Astrocyte (in vitro differentiated cells and primary cell): ENCODE data around the gene SLC22A14. TPM values are rescaled to one million over a fixed set of nuclear protein-coding genes. Genes with fewer than 3 reads are reported as not detected.

Experiments
- DNase-seq: peaks from one replicate; pipeline ENCODE4 v3.0.0-alpha.2; 2010; ENCODE audit warnings: low read depth
- FAIRE-seq: peaks from 2 replicates; lab custom pipeline; 2011; peaks lifted over from hg19 to GRCh38; lab: Jason Lieb, UNC
- H2AFZ ChIP-seq: 2 replicates; pipeline ENCODE4 v1.6.0; 2012; ENCODE audit warnings: low read depth, low read length, inconsistent platforms
- H3K27ac ChIP-seq: 2 replicates; pipeline ENCODE4 v1.5.1; 2011; ENCODE audit warnings: low read depth, low read length, inconsistent platforms
- H3K27me3 ChIP-seq: 2 replicates; pipeline ENCODE4 v1.6.0; 2011; ENCODE audit warnings: low read length, inconsistent platforms; ENCODE audit not compliant: insufficient read depth
- H3K36me3 ChIP-seq: 2 replicates; pipeline ENCODE4 v1.5.1; 2011; ENCODE audit warnings: low read length, inconsistent platforms; ENCODE audit not compliant: insufficient read depth
- H3K4me1 ChIP-seq: 2 replicates; pipeline ENCODE4 v1.5.1; 2011; ENCODE audit warnings: low read length, inconsistent platforms; ENCODE audit not compliant: insufficient read depth
- H3K4me2 ChIP-seq: 2 replicates; pipeline ENCODE4 v1.6.0; 2012; ENCODE audit warnings: low read length, inconsistent platforms
- H3K4me3 ChIP-seq: 2 replicates; pipeline ENCODE4 v1.5.1; 2011; ENCODE audit warnings: low read depth, mild to moderate bottlenecking, low read length, inconsistent platforms; ENCODE audit not compliant: insufficient read depth
- H3K79me2 ChIP-seq: 2 replicates; pipeline ENCODE4 v1.6.0; 2012; ENCODE audit warnings: mild to moderate bottlenecking, low read length, inconsistent platforms; ENCODE audit not compliant: insufficient read depth
- H3K9ac ChIP-seq: 2 replicates; pipeline ENCODE4 v1.6.0; 2012; ENCODE audit warnings: mild to moderate bottlenecking, low read length, inconsistent platforms
- H3K9me3 ChIP-seq: 2 replicates; pipeline ENCODE4 v1.5.1; 2012; ENCODE audit warnings: low read depth, mild to moderate bottlenecking, low read length, inconsistent platforms; ENCODE audit not compliant: insufficient read depth
- H4K20me1 ChIP-seq: 2 replicates; pipeline ENCODE4 v1.6.0; 2012; ENCODE audit warnings: low read length, inconsistent platforms; ENCODE audit not compliant: insufficient read depth
- H3K27ac Mint-ChIP-seq: one replicate; pipeline ENCODE4 v1.8.0; 2021; ENCODE audit warnings: mild to moderate bottlenecking, mixed read lengths; ENCODE audit not compliant: unreplicated experiment
- H3K27me3 Mint-ChIP-seq: one replicate; pipeline ENCODE4 v1.8.0; 2021; ENCODE audit warnings: low read depth, mixed read lengths; ENCODE audit not compliant: unreplicated experiment
- H3K36me3 Mint-ChIP-seq: one replicate; pipeline ENCODE4 v1.8.0; 2021; ENCODE audit warnings: low read depth, mixed read lengths; ENCODE audit not compliant: unreplicated experiment
- H3K4me1 Mint-ChIP-seq: one replicate; pipeline ENCODE4 v1.8.0; 2021; ENCODE audit warnings: low read depth, mixed read lengths; ENCODE audit not compliant: unreplicated experiment
- H3K4me3 Mint-ChIP-seq: one replicate; pipeline ENCODE4 v1.8.0; 2021; ENCODE audit warnings: mild to moderate bottlenecking, moderate library complexity, mixed read lengths; ENCODE audit not compliant: unreplicated experiment
- H3K9me3 Mint-ChIP-seq: one replicate; pipeline ENCODE4 v1.8.0; 2021; ENCODE audit warnings: mild to moderate bottlenecking, mixed read lengths; ENCODE audit not compliant: unreplicated experiment
- EZH2 ChIP-seq: IDR thresholded peaks from 2 replicates; pipeline ENCODE4 v1.6.1; 2012; ENCODE audit warnings: mild to moderate bottlenecking, low read length, inconsistent platforms; ENCODE audit not compliant: insufficient read depth
- total RNA-seq: library from RNA; stranded (reverse); gene quantifications from 2 replicates; pipeline ENCODE4 v1.2.1, GENCODE V29; 2021
- TF ChIP-seq, protein P1 (sequence below): IDR thresholded peaks from 2 replicates; pipeline ENCODE4 v1.5.1; 2011; ENCODE audit warnings: low read depth, mild to moderate bottlenecking, inconsistent platforms, low read length, moderate library complexity; ENCODE audit not compliant: insufficient read depth

The SLC22A14 gene
- total RNA-seq, 1 donor from 2014 or later = 0.45 TPM

DNA sequence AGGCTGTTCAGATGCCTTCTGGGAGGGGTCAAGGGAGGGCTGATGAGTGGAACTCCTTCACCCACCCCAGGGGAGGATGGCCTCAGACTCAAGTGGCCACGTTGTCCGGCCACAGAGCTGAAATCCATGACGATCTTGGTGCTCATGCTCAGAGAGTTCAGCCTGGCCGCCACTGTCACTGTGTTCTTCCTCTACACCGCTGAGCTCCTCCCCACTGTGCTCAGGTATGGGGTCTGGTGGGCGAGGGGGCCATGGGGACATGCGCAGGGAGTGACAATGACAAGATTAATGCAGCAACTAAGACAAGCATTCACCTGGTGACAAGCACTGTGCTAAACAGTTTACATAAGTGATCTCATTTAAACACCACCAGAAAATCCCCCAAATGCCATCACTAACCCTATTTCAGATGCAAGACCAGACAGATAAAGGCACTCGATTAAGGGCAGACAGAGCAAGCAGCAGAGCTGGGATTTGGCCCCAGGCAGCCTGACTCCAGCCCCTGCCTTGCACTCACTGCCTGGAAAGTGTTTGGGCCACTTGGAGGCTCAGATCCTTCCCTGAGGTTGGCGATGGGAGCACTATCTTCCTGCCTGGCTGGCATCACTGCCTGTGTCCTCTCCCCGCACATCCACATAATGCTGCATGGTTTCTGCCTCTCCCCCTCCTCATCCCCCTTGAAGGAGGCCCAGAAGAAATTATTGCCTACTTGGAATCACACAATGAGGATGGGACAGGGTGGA, 33.6 kb downstream of the SLC22A14 start:
- Histone ChIP-seq H2AFZ (no peak overlapping the region), H4K20me1 (no peaks in the 10 kb centered on the region), H3K79me2 (no peaks in the 10 kb centered on the region), H3K4me3 (no peak overlapping the region), H3K36me3 (no peaks in the 10 kb centered on the region), H3K27ac (no peak overlapping the region), H3K9ac (no peak overlapping the region), H3K9me3 (no peaks in the 10 kb centered on the region), H3K4me1 (no peaks in the 10 kb centered on the region), H3K27me3 (no peaks in the 10 kb centered on the region), H3K4me2 (no peak overlapping the region)
- no peak overlapping the region for H3K4me3 Mint-ChIP-seq
- DNase-seq (no peak), FAIRE-seq (no peak)
- TF ChIP-seq, protein P1, sequence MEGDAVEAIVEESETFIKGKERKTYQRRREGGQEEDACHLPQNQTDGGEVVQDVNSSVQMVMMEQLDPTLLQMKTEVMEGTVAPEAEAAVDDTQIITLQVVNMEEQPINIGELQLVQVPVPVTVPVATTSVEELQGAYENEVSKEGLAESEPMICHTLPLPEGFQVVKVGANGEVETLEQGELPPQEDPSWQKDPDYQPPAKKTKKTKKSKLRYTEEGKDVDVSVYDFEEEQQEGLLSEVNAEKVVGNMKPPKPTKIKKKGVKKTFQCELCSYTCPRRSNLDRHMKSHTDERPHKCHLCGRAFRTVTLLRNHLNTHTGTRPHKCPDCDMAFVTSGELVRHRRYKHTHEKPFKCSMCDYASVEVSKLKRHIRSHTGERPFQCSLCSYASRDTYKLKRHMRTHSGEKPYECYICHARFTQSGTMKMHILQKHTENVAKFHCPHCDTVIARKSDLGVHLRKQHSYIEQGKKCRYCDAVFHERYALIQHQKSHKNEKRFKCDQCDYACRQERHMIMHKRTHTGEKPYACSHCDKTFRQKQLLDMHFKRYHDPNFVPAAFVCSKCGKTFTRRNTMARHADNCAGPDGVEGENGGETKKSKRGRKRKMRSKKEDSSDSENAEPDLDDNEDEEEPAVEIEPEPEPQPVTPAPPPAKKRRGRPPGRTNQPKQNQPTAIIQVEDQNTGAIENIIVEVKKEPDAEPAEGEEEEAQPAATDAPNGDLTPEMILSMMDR = no peak
- no peak for TF ChIP-seq EZH2
- H3K27me3 Mint-ChIP-seq = peaks cover 16% of the 10 kb centered on the region
- H3K27ac Mint-ChIP-seq = no peak overlapping the region
- peaks cover 35% of the 10 kb centered on the region for H3K36me3 Mint-ChIP-seq
- no peaks in the 10 kb centered on the region for H3K4me1 Mint-ChIP-seq
- peaks cover 9% of the 10 kb centered on the region for H3K9me3 Mint-ChIP-seq

DNA sequence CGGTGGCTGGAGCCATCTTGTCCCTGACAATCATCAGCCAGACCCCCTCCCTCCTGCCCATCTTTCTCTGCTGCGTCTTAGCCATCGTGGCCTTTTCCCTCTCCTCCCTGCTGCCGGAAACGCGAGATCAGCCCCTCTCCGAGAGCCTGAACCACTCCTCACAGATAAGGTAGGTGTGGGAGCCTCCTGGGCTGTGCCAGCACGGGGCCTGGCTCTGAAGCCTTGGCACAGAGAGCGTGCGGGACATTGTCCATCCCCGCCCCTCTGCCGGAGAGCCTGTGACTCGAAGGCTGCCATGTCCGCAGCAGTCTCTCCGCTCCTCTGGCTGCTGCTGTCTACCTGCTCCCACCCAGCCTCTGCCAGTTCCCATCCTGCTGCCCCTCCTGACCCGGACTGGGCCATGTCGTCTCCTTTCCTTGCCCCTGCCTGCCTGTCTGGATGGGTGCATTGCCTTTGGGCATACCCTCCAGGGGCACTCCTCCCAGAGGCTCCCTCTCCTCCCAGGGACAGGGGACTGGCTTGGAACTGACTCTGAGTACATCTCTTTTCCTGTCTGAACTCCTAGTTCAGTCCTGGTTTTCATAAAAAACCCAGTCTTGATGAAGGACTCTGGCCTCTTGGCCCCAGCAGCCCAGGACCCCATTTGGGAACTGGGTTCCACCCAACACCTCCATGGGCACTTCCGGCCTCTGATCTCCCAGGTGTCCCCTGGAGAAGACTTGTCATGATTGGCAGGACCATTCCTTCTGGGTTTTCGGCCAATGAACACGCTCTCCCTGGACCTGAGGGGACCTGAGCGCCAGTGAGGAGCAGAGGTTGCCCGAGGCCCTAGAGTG, 34.5 kb downstream of the SLC22A14 start:
- Histone ChIP-seq H3K4me3 (no peak overlapping the region), H3K36me3 (no peaks in the 10 kb centered on the region), H3K4me1 (no peaks in the 10 kb centered on the region), H3K27ac (no peak overlapping the region), H3K9ac (no peak overlapping the region), H3K79me2 (no peaks in the 10 kb centered on the region), H2AFZ (no peak overlapping the region), H3K4me2 (no peak overlapping the region), H3K9me3 (no peaks in the 10 kb centered on the region), H4K20me1 (no peaks in the 10 kb centered on the region), H3K27me3 (no peaks in the 10 kb centered on the region)
- H3K27ac Mint-ChIP-seq = no peak overlapping the region
- H3K4me1 Mint-ChIP-seq = no peaks in the 10 kb centered on the region
- no peak for TF ChIP-seq EZH2
- TF ChIP-seq, protein P1 = no peak
- H3K4me3 Mint-ChIP-seq = no peak overlapping the region
- FAIRE-seq = no peak
- peaks cover 11% of the 10 kb centered on the region for H3K27me3 Mint-ChIP-seq
- H3K9me3 Mint-ChIP-seq = peaks cover 4% of the 10 kb centered on the region
- no peak for DNase-seq
- H3K36me3 Mint-ChIP-seq = peaks cover 30% of the 10 kb centered on the region
